Stimulated activated CD4-positive, alpha-beta T cell treated with anti-CD3 and anti-CD28 coated beads, Interleukin-15, amount 100 ng/mL, for 48 hours (primary cell): Measurements from ENCODE around the gene UNC5B.
A peak's percentile ranks its signal among the peaks of the same experiment; 100 is the strongest.

ENCODE experiments used
- DNase-seq, 2 donors: peaks; one replicate each; pipeline ENCODE4 v3.0.0-alpha.2; 2020; ENCODE audit warnings: low read depth in 2 of 2

UNC5B gene

GRCh38 chr10:71319042-71319799 is 106.9 kb downstream of the UNC5B start, which contains the start of gene SLC29A3:
Gene SLC29A3, plus strand, starts transcription at chr10:71319259. Its CDS starts 51 bp downstream, at chr10:71319310.
- DNase-seq: peak; percentile 77 to 81

GRCh38 chr10:71319800-71320392 is 107.5 kb downstream of the UNC5B start:
- no peak for DNase-seq

GRCh38 chr10:71320592-71320991 is 108.2 kb downstream of the UNC5B start:
- DNase-seq: no peak

- DNase-seq: no peak
Measured at GRCh38 chr10:71321386-71321785, 109.0 kb downstream of the UNC5B start.

GRCh38 chr10:71323407-71323806 is 111.0 kb downstream of the UNC5B start:
- no peak for DNase-seq

- DNase-seq: no peak
Measured at GRCh38 chr10:71324743-71325142, 112.4 kb downstream of the UNC5B start.

- DNase-seq: no peak
Measured at GRCh38 chr10:71325267-71325666, 112.9 kb downstream of the UNC5B start.

- no peak for DNase-seq
Measured at GRCh38 chr10:71326464-71326881, 114.1 kb downstream of the UNC5B start.

- no peak for DNase-seq
Measured at GRCh38 chr10:71330789-71331404, 118.5 kb downstream of the UNC5B start.

- no peak for DNase-seq
Measured at GRCh38 chr10:71331736-71332135, 119.4 kb downstream of the UNC5B start.

GRCh38 chr10:71332466-71332865 is 120.1 kb downstream of the UNC5B start:
- no peak for DNase-seq

- no peak for DNase-seq
Measured at GRCh38 chr10:71333129-71333887, 120.9 kb downstream of the UNC5B start.

GRCh38 chr10:71334221-71334791 is 121.9 kb downstream of the UNC5B start:
- no peak for DNase-seq

GRCh38 chr10:71335173-71335708 is 122.9 kb downstream of the UNC5B start:
- no peak for DNase-seq

GRCh38 chr10:71336632-71337031 is 124.3 kb downstream of the UNC5B start:
- DNase-seq: no peak

- no peak for DNase-seq
Measured at GRCh38 chr10:71337219-71337701, 124.9 kb downstream of the UNC5B start.

GRCh38 chr10:71338728-71339495 is 126.5 kb downstream of the UNC5B start:
- DNase-seq: no peak

- DNase-seq: no peak
Measured at GRCh38 chr10:71339796-71340589, 127.6 kb downstream of the UNC5B start.

- DNase-seq: no peak
Measured at GRCh38 chr10:71342573-71343391, 130.4 kb downstream of the UNC5B start.
